IMR-90 (cell line): Measurements from ENCODE around the gene REPIN1. TPM values are rescaled to one million over a fixed set of nuclear protein-coding genes. Genes with fewer than 3 reads are reported as not detected.

Experiments used
- ATAC-seq: fragments of 200-7000 bp; cut with Tn5 transposase; 2 replicates; pipeline ENCODE4 v1.9.1; 2020; ENCODE audit warnings: low read depth, mild to moderate bottlenecking, moderate library complexity
- BruUV-seq: library from RNA; stranded (reverse); fragments of 400-500 nt; replicated peaks from 2 replicates; lab custom pipeline; 2021; lab: Mats Ljungman, UMichigan
- CTCF ChIA-PET: fragments of 300-600 bp; formaldehyde crosslinking; extraction: SDS; loops from one replicate; lab custom pipeline; 2021; ENCODE audit warnings: antibody characterized with exemption; lab: Yijun Ruan, JAX
- POLR2A ChIA-PET: fragments of 300-600 bp; sonication (Branson Sonifier 250); formaldehyde crosslinking; loops from one replicate; lab custom pipeline; 2022; ENCODE audit warnings: antibody characterized with exemption; ENCODE audit not compliant: unreplicated experiment; lab: Charles Lee
- DNase-seq: peaks from one replicate; pipeline ENCODE4 v3.0.0; 2013
- H2AFZ ChIP-seq: replicated peaks from 2 replicates; pipeline ENCODE3; 2013; ENCODE audit warnings: low read length, mild to moderate bottlenecking; ENCODE audit not compliant: poor library complexity
- H2AK5ac ChIP-seq: 2 replicates; pipeline ENCODE4 v1.6.1; 2013; ENCODE audit warnings: low read depth, low read length, inconsistent platforms
- H2AK9ac ChIP-seq: replicated peaks from 2 replicates; pipeline ENCODE3; 2013; ENCODE audit warnings: mild to moderate bottlenecking, low read depth, low read length, moderate library complexity; ENCODE audit not compliant: poor library complexity
- H2BK120ac ChIP-seq: 2 replicates; pipeline ENCODE4 v1.6.1; 2013; ENCODE audit warnings: low read depth, low read length, inconsistent platforms
- H2BK15ac ChIP-seq: 3 replicates; pipeline ENCODE4 v1.6.1; 2013; ENCODE audit warnings: low read depth, low read length, inconsistent platforms
- H2BK20ac ChIP-seq: 2 replicates; pipeline ENCODE4 v1.6.1; 2013; ENCODE audit warnings: low read depth, mild to moderate bottlenecking, inconsistent platforms, low read length, moderate library complexity
- H2BK5ac ChIP-seq: 2 replicates; pipeline ENCODE4 v1.6.1; 2013; ENCODE audit warnings: mild to moderate bottlenecking, low read depth, low read length, inconsistent platforms; ENCODE audit not compliant: poor library complexity, severe bottlenecking
- H3K14ac ChIP-seq: replicated peaks from 2 replicates; pipeline ENCODE4 v1.6.1; 2013; ENCODE audit warnings: low read depth, low read length, inconsistent platforms
- H3K18ac ChIP-seq: 2 replicates; pipeline ENCODE4 v1.6.1; 2013; ENCODE audit warnings: low read depth, low read length, control low read depth
- H3K23ac ChIP-seq: 2 replicates; pipeline ENCODE4 v1.6.1; 2013; ENCODE audit warnings: low read depth, low read length, inconsistent platforms
- H3K27ac ChIP-seq: 2 replicates; pipeline ENCODE4 v1.5.1; 2013; ENCODE audit warnings: mild to moderate bottlenecking, control low read depth, low read length; ENCODE audit not compliant: insufficient read depth
- H3K27me3 ChIP-seq: 2 replicates; pipeline ENCODE4 v1.6.1; 2013; ENCODE audit warnings: low read length; ENCODE audit not compliant: control insufficient read depth, insufficient read depth
- H3K36me3 ChIP-seq: 2 replicates; pipeline ENCODE4 v1.6.1; 2013; ENCODE audit warnings: low read length, mixed read lengths; ENCODE audit not compliant: control insufficient read depth, insufficient read depth
- H3K4ac ChIP-seq: 2 replicates; pipeline ENCODE4 v1.6.1; 2013; ENCODE audit warnings: low read depth, low read length, inconsistent platforms
- H3K4me1 ChIP-seq: 2 replicates; pipeline ENCODE4 v1.6.1; 2013; ENCODE audit warnings: low read length, mixed read lengths; ENCODE audit not compliant: control insufficient read depth, insufficient read depth
- H3K4me2 ChIP-seq: 2 replicates; pipeline ENCODE4 v1.6.1; 2013; ENCODE audit warnings: low read depth, mild to moderate bottlenecking, control low read depth, low read length, moderate library complexity
- H3K4me3 ChIP-seq: 2 replicates; pipeline ENCODE4 v1.5.1; 2013; ENCODE audit warnings: low read depth, mild to moderate bottlenecking, control low read depth, low read length, moderate library complexity; ENCODE audit not compliant: insufficient read depth
- H3K56ac ChIP-seq: 2 replicates; pipeline ENCODE4 v1.6.1; 2013; ENCODE audit warnings: low read length, inconsistent platforms; ENCODE audit not compliant: insufficient read depth; ENCODE audit errors: extremely low read depth
- H3K79me1 ChIP-seq, 2 experiments: 2 replicates each; pipeline ENCODE4 v1.6.1; 2013; ENCODE audit warnings: low read length in 2 of 2, inconsistent platforms in 1 of 2, low read depth in 1 of 2
- H3K9ac ChIP-seq: 2 replicates; pipeline ENCODE4 v1.6.1; 2013; ENCODE audit warnings: low read depth, low read length, control low read depth
- H3K9me1 ChIP-seq: 2 replicates; pipeline ENCODE4 v1.6.1; 2013; ENCODE audit warnings: low read length, inconsistent platforms; ENCODE audit not compliant: insufficient read depth
- H3K9me3 ChIP-seq: 2 replicates; pipeline ENCODE4 v1.6.1; 2013; ENCODE audit warnings: low read length; ENCODE audit not compliant: control insufficient read depth, insufficient read depth
- H4K20me1 ChIP-seq: 2 replicates; pipeline ENCODE4 v1.6.1; 2013; ENCODE audit warnings: low read length, inconsistent platforms; ENCODE audit not compliant: insufficient read depth
- H4K5ac ChIP-seq: 2 replicates; pipeline ENCODE4 v1.6.1; 2013; ENCODE audit warnings: mild to moderate bottlenecking, low read depth, low read length, control low read depth
- H4K8ac ChIP-seq, 2 experiments: 2 replicates each; pipeline ENCODE4 v1.6.1; 2013; ENCODE audit warnings: low read depth in 2 of 2, low read length in 2 of 2, control low read depth in 1 of 2, inconsistent platforms in 1 of 2
- H4K91ac ChIP-seq: 2 replicates; pipeline ENCODE4 v1.6.1; 2013; ENCODE audit warnings: low read depth, low read length, inconsistent platforms; ENCODE audit not compliant: insufficient read depth
- CEBPB ChIP-seq: IDR thresholded peaks from 2 replicates; pipeline ENCODE4 v1.6.1; 2012; ENCODE audit warnings: low read depth, low read length, improper control_type of control experiment
- CHD1 ChIP-seq: IDR thresholded peaks from 2 replicates; pipeline ENCODE4 v1.6.1; 2012; ENCODE audit warnings: low read depth, low read length, improper control_type of control experiment
- ELK1 ChIP-seq: fragments of 150-350 bp; IDR thresholded peaks from 2 replicates; pipeline ENCODE4 v1.6.1; 2016; ENCODE audit warnings: low read depth, mild to moderate bottlenecking, low read length, moderate library complexity, borderline replicate concordance
- FOS ChIP-seq: fragments of 150-350 bp; IDR thresholded peaks from 2 replicates; pipeline ENCODE4 v1.6.1; 2016; ENCODE audit warnings: low read depth, low read length
- MAZ ChIP-seq: IDR thresholded peaks from 2 replicates; pipeline ENCODE4 v1.6.1; 2012; ENCODE audit warnings: low read depth, mild to moderate bottlenecking, low read length, improper control_type of control experiment, moderate library complexity, borderline replicate concordance
- RAD21 ChIP-seq: IDR thresholded peaks from 2 replicates; pipeline ENCODE4 v1.6.1; 2012; ENCODE audit warnings: low read length, improper control_type of control experiment
- WGBS, 2 experiments: methylation state at CpG; one replicate each; pipeline versions ENCODE4 v1.1.5 to v1.1.7; 2013; ENCODE audit warnings: missing lambda C conversion rate in 2 of 2; ENCODE audit not compliant: insufficient read length in 1 of 2; ENCODE audit errors: extremely low coverage in 2 of 2; 5-methylcytosine and 5-hydroxymethylcytosine counted together
- dilution Hi-C: fragments of 300-500 bp; cut with HindIII; formaldehyde crosslinking; loops from one replicate; pipeline ENCODE4 v1.14.3; 2018; ENCODE audit warnings: low sequenced_read_pairs; ENCODE audit not compliant: unreplicated experiment
- in situ Hi-C: fragments of 300-500 bp; cut with MboI; formaldehyde crosslinking; loops from 3 replicates; pipeline ENCODE4 v1.14.3; 2019; ENCODE audit warnings: low sequenced_read_pairs, inconsistent platforms, mixed read lengths
- intact Hi-C: fragments of 100-400 bp; cut with micrococcal nuclease; formaldehyde crosslinking; loops from 2 replicates; pipeline ENCODE4 v1.10.0; 2022
- polyA plus RNA-seq, 3 experiments: library from polyadenylated mRNA; depleted of rRNA; stranded (reverse); fragments of >200 nt; gene quantifications; 2 replicates each; pipeline ENCODE4 v1.2.3, GENCODE V29; 2012; ENCODE audit warnings: low replicate concordance in 1 of 3
- total RNA-seq: library from RNA; depleted of rRNA; stranded (reverse); fragments of >200 nt; gene quantifications from 2 replicates; pipeline ENCODE4 v1.2.3, GENCODE V29; 2012
- TF ChIP-seq, protein P1 (sequence below): conservative IDR thresholded peaks from 2 replicates; pipeline ENCODE4 v1.5.1; 2012; ENCODE audit warnings: mild to moderate bottlenecking, low read depth, low read length, improper control_type of control experiment

Gene REPIN1
- total and polyA plus RNA-seq, 2 of the 4 experiments (the other 2 are of a cell fraction): 19.4 to 50.6 TPM

- dilution Hi-C loops: no loop called here
- intact Hi-C loops: no loop called here
- ATAC-seq: 0 out of 2 replicates have a peak, but pooled peaks have one; percentile 24
- Histone ChIP-seq H3K4ac (no peak overlapping the region), H3K23ac (no peak overlapping the region), H3K4me2 (no peak overlapping the region), H3K9me1 (no peaks in the 10 kb centered on the region), H3K14ac (no peak overlapping the region), H3K4me3 (no peak overlapping the region), H3K56ac (no peak overlapping the region), H3K79me1 (no peaks in the 10 kb centered on the region), H2BK5ac (no peak overlapping the region), H3K27ac (no peak overlapping the region), H2BK120ac (no peak overlapping the region), H4K20me1 (no peaks in the 10 kb centered on the region), H3K4me1 (no peaks in the 10 kb centered on the region; the same call in 1 of the 2 replicates), H3K18ac (no peak overlapping the region), H2BK15ac (no peak overlapping the region), H3K27me3 (peaks cover 3% of the 10 kb centered on the region), H2BK20ac (no peak overlapping the region), H3K9ac (no peak overlapping the region), H3K36me3 (no peaks in the 10 kb centered on the region), H4K5ac (no peak overlapping the region), H2AK9ac (no peak overlapping the region), H3K9me3 (peaks cover 3% of the 10 kb centered on the region; the same call in 1 of the 2 replicates), H4K8ac (no peak overlapping the region), H2AFZ (no peak overlapping the region), H2AK5ac (no peak overlapping the region), H4K91ac (no peak overlapping the region)
- no TSS peak for BruUV-seq
- DNase-seq: peak; percentile 25
- ChIA-PET CTCF (no interaction called here), POLR2A (no interaction called here)
- in situ Hi-C loops: no loop called here
- no CpG with 5 or more reads among the region's 8 CpGs for WGBS, 2 experiments
- TF ChIP-seq RAD21: no peak
- TF ChIP-seq MAZ: no peak
- no peak for TF ChIP-seq CHD1
- TF ChIP-seq ELK1: no peak
- TF ChIP-seq FOS: no peak
- TF ChIP-seq, protein P1, sequence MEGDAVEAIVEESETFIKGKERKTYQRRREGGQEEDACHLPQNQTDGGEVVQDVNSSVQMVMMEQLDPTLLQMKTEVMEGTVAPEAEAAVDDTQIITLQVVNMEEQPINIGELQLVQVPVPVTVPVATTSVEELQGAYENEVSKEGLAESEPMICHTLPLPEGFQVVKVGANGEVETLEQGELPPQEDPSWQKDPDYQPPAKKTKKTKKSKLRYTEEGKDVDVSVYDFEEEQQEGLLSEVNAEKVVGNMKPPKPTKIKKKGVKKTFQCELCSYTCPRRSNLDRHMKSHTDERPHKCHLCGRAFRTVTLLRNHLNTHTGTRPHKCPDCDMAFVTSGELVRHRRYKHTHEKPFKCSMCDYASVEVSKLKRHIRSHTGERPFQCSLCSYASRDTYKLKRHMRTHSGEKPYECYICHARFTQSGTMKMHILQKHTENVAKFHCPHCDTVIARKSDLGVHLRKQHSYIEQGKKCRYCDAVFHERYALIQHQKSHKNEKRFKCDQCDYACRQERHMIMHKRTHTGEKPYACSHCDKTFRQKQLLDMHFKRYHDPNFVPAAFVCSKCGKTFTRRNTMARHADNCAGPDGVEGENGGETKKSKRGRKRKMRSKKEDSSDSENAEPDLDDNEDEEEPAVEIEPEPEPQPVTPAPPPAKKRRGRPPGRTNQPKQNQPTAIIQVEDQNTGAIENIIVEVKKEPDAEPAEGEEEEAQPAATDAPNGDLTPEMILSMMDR: no peak
- TF ChIP-seq CEBPB: no peak
Measured at GRCh38 chr7:150351587-150352194, 16.9 kb upstream of the REPIN1 start.
